ENCODE results near the gene SEZ6L.

Gene SEZ6L

DNA sequence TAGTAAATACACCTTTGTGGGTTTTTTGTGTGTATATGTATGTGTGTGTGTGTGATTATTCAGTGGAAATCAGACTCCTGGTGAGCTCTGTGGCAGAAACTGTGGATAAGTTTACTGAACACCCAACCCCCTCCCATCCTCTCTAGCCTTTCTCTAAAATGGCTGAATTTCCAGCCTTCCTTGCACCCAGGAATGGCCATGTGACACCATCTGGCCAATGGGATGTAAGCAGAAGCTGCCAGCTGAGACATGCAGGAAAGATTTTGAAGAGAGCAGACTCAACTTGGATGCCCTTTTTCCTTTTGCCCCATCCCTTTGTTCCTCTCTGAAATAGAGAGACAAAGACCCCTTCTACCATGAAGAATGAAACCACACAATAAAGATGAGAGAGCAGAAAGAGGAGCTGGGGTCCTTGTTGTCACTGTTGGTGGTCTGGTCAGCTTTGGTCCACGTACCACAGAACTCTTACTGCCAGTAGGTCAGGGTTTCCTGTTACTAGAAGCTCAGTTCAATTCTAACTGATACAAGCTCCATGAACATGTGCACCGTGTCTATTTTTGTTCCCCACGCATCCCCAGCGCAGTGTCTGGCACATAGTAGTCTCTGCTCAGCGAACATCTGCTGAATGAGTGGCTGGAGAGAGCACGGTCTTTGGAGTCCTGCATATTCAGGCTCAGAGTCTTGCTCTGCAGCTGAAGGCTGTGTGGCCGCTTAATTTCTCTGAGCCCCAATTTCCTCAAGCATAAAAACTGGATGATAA, 57.5 kb downstream of the SEZ6L start:
- FAIRE-seq (no peak), DNase-seq (ENCODE audit: insufficient read length, low spot score) (no peak)
- TF ChIP-seq POU2F2 (IDR thresholded peaks at IDR 0.05; ENCODE audit: low read depth, low read length) (no peak), PAX5 (IDR thresholded peaks at IDR 0.05; ENCODE audit: insufficient read depth, low read length, severe bottlenecking) (no peak), POLR2A (IDR thresholded peaks at IDR 0.05; ENCODE audit: low read depth, low read length) (no peak), SPI1 (IDR thresholded peaks at IDR 0.05; ENCODE audit: low read depth, low read length) (no peak), POLR2AphosphoS5 (IDR thresholded peaks at IDR 0.05; ENCODE audit: low read depth, low read length) (no peak), TAF1 (IDR thresholded peaks at IDR 0.05; ENCODE audit: low read depth, low read length) (no peak)

DNA sequence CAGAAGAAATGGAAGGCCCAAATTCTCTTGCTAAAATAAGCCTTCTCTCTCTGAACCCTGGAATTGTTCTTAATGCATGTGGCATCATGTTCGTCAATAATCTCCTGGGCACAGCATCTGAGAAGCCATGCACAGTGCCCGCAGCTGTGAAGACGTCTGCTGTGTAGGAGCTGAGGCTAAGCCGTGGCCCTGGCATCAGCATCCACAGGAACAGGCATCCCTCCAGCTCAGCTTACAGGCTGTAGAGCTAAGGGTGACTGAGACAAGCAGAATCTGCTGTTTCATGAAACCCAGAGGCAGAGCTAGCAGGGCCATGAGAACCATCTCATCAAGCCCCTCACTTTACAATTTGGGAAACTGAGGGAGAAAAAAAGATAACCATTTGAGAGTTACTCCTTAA, 60.6 kb downstream of the SEZ6L start:
- TF ChIP-seq POLR2A (IDR thresholded peaks at IDR 0.05; ENCODE audit: low read depth, low read length) (no peak), POLR2AphosphoS5 (IDR thresholded peaks at IDR 0.05; ENCODE audit: low read depth, low read length) (no peak), PAX5 (IDR thresholded peaks at IDR 0.05; ENCODE audit: insufficient read depth, low read length, severe bottlenecking) (no peak), SPI1 (IDR thresholded peaks at IDR 0.05; ENCODE audit: low read depth, low read length) (no peak), TAF1 (IDR thresholded peaks at IDR 0.05; ENCODE audit: low read depth, low read length) (no peak), POU2F2 (IDR thresholded peaks at IDR 0.05; ENCODE audit: low read depth, low read length) (no peak)
- DNase-seq (ENCODE audit: insufficient read length, low spot score) (no peak), FAIRE-seq (no peak)

DNA sequence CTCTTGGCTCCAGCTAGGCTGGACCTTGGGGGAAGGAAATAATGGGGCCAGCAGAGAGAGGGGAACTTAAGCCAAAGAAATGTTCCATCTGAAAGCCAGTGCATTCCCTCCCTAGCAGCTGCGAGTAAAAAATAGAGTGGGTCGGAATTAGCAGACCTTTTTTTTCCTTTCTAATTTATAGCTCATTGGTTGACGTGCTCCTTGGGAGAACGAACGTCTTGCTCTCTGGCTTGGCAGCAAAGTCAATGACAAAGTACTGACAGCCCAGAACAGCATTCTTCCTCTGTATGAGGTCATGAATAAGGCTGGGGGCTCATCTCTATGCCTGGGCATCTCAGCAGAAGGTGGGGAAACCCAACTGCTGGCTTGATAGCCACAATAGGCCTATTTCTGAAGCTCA, 65.0 kb downstream of the SEZ6L start:
- TF ChIP-seq SPI1 (IDR thresholded peaks at IDR 0.05; ENCODE audit: low read depth, low read length), result no peak
- no peak for TF ChIP-seq TAF1 (IDR thresholded peaks at IDR 0.05; ENCODE audit: low read depth, low read length)
- no peak for TF ChIP-seq POLR2A (IDR thresholded peaks at IDR 0.05; ENCODE audit: low read depth, low read length)
- TF ChIP-seq POLR2AphosphoS5 (IDR thresholded peaks at IDR 0.05; ENCODE audit: low read depth, low read length), result no peak
- no peak for TF ChIP-seq POU2F2 (IDR thresholded peaks at IDR 0.05; ENCODE audit: low read depth, low read length)
- TF ChIP-seq PAX5 (IDR thresholded peaks at IDR 0.05; ENCODE audit: insufficient read depth, low read length, severe bottlenecking), result no peak
- FAIRE-seq (no peak), DNase-seq (ENCODE audit: insufficient read length, low spot score) (no peak)

DNA sequence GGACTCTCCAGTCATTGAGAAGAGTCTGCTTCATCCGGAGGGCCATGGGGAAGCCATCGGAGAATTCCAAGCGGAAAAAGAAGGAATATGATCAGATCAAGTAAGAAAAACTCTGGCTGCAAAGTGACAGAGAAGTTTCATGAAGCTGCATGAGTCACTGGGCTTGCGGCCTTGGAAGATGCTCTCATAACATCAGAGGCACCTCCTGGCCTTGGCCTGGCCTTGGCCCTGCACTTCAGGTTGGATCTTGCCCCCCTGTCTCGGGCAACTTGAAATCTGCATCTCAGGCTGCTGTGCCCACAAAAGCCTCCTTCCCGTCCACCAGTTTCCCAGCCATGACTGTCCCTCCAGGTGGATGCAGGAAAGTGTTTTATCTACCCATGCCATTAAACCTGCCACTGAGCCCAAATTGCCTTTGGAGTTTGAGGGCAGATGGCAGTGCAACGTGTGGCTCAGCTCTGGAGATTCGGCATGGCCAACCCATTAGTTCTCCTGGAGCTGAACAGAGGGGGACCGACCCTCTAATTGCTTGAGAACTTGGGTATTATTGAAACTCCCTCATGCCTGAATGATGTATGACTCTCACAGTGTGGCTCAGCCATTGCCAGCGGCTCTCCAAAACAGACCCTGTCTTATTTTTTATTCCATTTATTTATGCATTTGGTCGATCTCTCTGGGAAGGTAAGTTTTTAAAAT, 66.7 kb downstream of the SEZ6L start:
- TF ChIP-seq SPI1 (IDR thresholded peaks at IDR 0.05; ENCODE audit: low read depth, low read length) (no peak), PAX5 (IDR thresholded peaks at IDR 0.05; ENCODE audit: insufficient read depth, low read length, severe bottlenecking) (no peak), POU2F2 (IDR thresholded peaks at IDR 0.05; ENCODE audit: low read depth, low read length) (no peak)
- FAIRE-seq (no peak), DNase-seq (ENCODE audit: insufficient read length, low spot score) (no peak)

DNA sequence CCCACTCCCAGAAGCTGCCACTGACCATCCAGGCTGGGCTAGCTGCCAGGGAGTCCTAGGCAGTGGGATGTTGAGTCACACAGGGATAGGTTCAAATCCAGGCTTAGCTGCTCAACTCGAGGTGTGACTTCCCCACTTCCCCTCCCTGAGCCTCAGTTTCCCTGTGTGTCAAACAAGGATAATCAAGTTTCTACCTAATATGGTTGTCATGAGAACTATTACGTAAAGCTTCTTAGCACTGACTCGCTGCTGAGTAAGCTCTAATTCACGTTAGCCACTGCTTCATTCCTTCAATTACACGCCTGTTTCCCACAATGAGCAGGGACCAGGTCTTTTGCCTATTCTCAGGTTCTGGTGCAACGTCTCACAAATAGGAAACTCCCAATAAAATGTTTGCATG, 67.7 kb downstream of the SEZ6L start:
- TF ChIP-seq POLR2A (IDR thresholded peaks at IDR 0.05; ENCODE audit: low read depth, low read length) (no peak), TAF1 (IDR thresholded peaks at IDR 0.05; ENCODE audit: low read depth, low read length) (no peak), POU2F2 (IDR thresholded peaks at IDR 0.05; ENCODE audit: low read depth, low read length) (no peak), POLR2AphosphoS5 (IDR thresholded peaks at IDR 0.05; ENCODE audit: low read depth, low read length) (no peak), PAX5 (IDR thresholded peaks at IDR 0.05; ENCODE audit: insufficient read depth, low read length, severe bottlenecking) (no peak), SPI1 (IDR thresholded peaks at IDR 0.05; ENCODE audit: low read depth, low read length) (no peak)
- DNase-seq (ENCODE audit: insufficient read length, low spot score) (no peak), FAIRE-seq (no peak)

DNA sequence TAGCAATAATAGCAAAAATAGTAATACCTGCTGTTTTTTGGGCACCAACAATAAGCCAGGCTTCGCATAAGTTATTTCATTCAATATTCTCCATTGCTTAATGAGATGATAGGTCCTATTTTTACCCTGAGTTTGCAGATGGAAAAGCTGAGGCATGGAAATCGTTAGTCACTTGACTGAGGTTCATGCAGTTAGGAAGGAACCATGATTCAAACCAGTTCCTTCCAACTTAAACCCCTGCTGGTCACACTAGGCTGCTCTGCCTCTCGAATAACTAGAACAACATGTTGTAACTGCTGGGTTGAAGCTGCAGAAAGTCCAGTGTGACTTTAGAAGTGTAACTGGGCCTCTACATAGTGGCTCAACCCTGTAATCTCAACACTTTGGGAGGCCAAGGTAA, 69.3 kb downstream of the SEZ6L start:
- TF ChIP-seq POLR2AphosphoS5 (IDR thresholded peaks at IDR 0.05; ENCODE audit: low read depth, low read length) (no peak), POLR2A (IDR thresholded peaks at IDR 0.05; ENCODE audit: low read depth, low read length) (no peak), SPI1 (IDR thresholded peaks at IDR 0.05; ENCODE audit: low read depth, low read length) (no peak), TAF1 (IDR thresholded peaks at IDR 0.05; ENCODE audit: low read depth, low read length) (no peak), PAX5 (IDR thresholded peaks at IDR 0.05; ENCODE audit: insufficient read depth, low read length, severe bottlenecking) (no peak), POU2F2 (IDR thresholded peaks at IDR 0.05; ENCODE audit: low read depth, low read length) (no peak)
- FAIRE-seq (no peak), DNase-seq (ENCODE audit: insufficient read length, low spot score) (no peak)

DNA sequence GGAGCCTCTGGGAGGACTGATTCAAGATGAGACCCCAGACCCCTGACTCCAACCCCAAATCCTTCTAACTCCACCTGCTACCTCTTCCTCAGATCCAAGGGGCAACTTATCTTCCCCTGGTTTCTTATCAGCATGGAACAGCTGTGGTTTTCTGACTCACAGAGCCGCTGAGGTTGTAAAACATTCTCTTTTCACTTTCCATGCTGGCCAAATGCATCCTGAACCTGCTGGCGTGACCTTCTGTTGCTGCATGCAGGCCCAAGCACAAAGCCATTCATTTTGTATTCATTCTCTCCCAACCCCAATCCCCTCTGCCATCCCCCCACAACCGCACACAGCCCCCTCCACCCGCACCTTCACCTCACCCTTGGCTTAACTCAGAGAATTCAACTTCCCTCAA, 70.3 kb downstream of the SEZ6L start:
- no peak for DNase-seq (ENCODE audit: insufficient read length, low spot score)
- no peak for TF ChIP-seq TAF1 (IDR thresholded peaks at IDR 0.05; ENCODE audit: low read depth, low read length)
- FAIRE-seq, result no peak

DNA sequence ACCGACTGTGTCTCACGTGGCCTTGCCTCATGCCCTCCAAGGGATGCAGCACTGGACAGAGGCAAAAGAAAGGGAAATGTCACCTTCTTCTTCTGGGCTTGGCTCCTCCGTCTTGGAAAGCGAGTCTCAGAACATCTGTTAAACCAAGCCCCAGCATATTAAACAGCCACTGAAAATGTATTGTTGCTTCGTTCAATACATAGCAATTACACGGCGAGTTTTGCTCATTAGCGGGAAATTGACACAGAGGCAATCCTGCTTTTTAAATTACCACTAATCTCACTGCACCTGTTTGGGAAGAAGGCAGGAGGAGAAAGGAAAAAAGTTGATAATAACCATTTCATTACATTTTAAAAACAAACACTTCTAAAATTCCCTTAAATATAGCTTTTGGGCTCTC, 72.1 kb downstream of the SEZ6L start:
- TF ChIP-seq PAX5 (IDR thresholded peaks at IDR 0.05; ENCODE audit: insufficient read depth, low read length, severe bottlenecking), result no peak
- TF ChIP-seq TAF1 (IDR thresholded peaks at IDR 0.05; ENCODE audit: low read depth, low read length), result no peak
- no peak for TF ChIP-seq POU2F2 (IDR thresholded peaks at IDR 0.05; ENCODE audit: low read depth, low read length)
- TF ChIP-seq POLR2A (IDR thresholded peaks at IDR 0.05; ENCODE audit: low read depth, low read length), result no peak
- no peak for TF ChIP-seq SPI1 (IDR thresholded peaks at IDR 0.05; ENCODE audit: low read depth, low read length)
- TF ChIP-seq POLR2AphosphoS5 (IDR thresholded peaks at IDR 0.05; ENCODE audit: low read depth, low read length), result no peak
- FAIRE-seq (no peak), DNase-seq (ENCODE audit: insufficient read length, low spot score) (no peak)

DNA sequence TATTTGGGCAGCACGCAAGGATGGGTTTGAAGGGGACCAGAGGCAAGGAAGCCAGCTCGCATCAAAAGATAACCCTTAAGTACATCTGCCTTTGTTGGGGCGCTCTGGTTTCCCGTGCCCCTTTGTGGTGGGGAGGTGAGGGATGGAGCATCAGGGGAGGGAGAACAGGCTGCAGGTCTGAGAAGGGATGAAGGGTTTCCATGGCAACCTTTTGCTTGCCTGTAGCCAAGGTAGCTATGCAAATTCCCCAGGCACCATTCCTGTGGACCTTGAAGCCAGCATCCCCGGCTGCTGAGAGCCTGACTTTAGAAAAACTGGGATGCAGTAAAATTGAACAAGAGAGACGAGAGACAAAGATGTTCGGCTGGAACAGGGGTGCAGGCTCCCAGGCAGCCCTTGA, 75.7 kb downstream of the SEZ6L start:
- DNase-seq (ENCODE audit: insufficient read length, low spot score) (no peak), FAIRE-seq (no peak)
- TF ChIP-seq POU2F2 (IDR thresholded peaks at IDR 0.05; ENCODE audit: low read depth, low read length) (no peak), POLR2A (IDR thresholded peaks at IDR 0.05; ENCODE audit: low read depth, low read length) (no peak), POLR2AphosphoS5 (IDR thresholded peaks at IDR 0.05; ENCODE audit: low read depth, low read length) (no peak), PAX5 (IDR thresholded peaks at IDR 0.05; ENCODE audit: insufficient read depth, low read length, severe bottlenecking) (no peak), SPI1 (IDR thresholded peaks at IDR 0.05; ENCODE audit: low read depth, low read length) (no peak), TAF1 (IDR thresholded peaks at IDR 0.05; ENCODE audit: low read depth, low read length) (no peak)

DNA sequence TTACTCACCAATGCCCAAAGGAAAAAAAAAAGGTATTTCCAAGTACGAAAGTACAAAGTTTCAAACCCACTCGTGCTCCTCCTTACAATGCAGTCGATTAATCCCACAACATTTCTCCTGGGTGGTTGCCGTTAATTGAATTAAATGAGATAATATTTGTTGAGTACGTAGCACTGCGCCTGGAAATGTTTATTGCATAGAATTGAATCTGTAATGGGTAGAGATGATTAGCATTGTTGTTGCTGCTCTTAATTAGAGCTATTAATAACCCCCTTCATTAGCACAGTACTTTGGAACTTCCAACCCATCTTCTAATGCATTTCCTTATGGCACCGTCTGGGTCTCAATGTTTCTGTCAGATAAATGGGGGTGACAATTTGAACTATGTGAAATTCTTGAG, 77.3 kb downstream of the SEZ6L start:
- FAIRE-seq (no peak), DNase-seq (ENCODE audit: insufficient read length, low spot score) (no peak)
- TF ChIP-seq SPI1 (IDR thresholded peaks at IDR 0.05; ENCODE audit: low read depth, low read length) (no peak), POLR2A (IDR thresholded peaks at IDR 0.05; ENCODE audit: low read depth, low read length) (no peak), PAX5 (IDR thresholded peaks at IDR 0.05; ENCODE audit: insufficient read depth, low read length, severe bottlenecking) (no peak), POU2F2 (IDR thresholded peaks at IDR 0.05; ENCODE audit: low read depth, low read length) (no peak), TAF1 (IDR thresholded peaks at IDR 0.05; ENCODE audit: low read depth, low read length) (no peak)
